ENCODE measurements around the gene CAPN13.

The CAPN13 gene

DNA sequence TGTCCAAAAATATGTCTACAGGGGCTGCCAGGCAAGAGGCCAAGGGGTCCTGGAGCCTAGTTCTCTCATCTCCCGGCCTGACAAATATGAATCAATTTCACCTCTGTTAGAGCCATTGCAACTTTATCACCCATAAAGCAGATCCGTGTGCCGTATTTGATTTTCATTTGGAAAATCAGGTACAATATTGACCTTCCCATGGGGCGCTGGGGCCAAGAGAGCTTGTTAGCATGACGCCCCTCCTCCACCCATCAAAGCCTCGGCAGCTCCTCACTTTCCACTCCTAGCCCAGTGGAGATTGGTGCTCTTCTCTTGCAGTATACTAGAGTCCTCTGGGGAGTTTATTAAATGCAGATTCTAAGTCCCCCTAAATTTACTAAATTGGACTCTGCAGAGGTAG is 96.8 kb downstream of the CAPN13 start:
- H3F3A ChIP-seq (ENCODE audit: low read depth) = no peaks in the 10 kb centered on the region
- no peaks in the 10 kb centered on the region for H3K4me1 ChIP-seq (ENCODE audit: insufficient read depth, low read length, poor library complexity, severe bottlenecking)
- no peak for TF ChIP-seq EZH2phosphoT487 (IDR thresholded peaks at IDR 0.05; ENCODE audit: borderline replicate concordance)
- TF ChIP-seq, protein P1, sequence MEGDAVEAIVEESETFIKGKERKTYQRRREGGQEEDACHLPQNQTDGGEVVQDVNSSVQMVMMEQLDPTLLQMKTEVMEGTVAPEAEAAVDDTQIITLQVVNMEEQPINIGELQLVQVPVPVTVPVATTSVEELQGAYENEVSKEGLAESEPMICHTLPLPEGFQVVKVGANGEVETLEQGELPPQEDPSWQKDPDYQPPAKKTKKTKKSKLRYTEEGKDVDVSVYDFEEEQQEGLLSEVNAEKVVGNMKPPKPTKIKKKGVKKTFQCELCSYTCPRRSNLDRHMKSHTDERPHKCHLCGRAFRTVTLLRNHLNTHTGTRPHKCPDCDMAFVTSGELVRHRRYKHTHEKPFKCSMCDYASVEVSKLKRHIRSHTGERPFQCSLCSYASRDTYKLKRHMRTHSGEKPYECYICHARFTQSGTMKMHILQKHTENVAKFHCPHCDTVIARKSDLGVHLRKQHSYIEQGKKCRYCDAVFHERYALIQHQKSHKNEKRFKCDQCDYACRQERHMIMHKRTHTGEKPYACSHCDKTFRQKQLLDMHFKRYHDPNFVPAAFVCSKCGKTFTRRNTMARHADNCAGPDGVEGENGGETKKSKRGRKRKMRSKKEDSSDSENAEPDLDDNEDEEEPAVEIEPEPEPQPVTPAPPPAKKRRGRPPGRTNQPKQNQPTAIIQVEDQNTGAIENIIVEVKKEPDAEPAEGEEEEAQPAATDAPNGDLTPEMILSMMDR (conservative IDR thresholded peaks at IDR 0.05; ENCODE audit: low read length) = no peak
- H2AFZ ChIP-seq (ENCODE audit: low read length) = no peak overlapping the region
- H3K4me3 ChIP-seq (ENCODE audit: low read length, poor library complexity, severe bottlenecking) = no peak overlapping the region
- H3K27me3 ChIP-seq (ENCODE audit: insufficient read depth, low read length, poor library complexity, severe bottlenecking) = no peaks in the 10 kb centered on the region
- no peaks in the 10 kb centered on the region for H3K9me3 ChIP-seq (ENCODE audit: insufficient read depth, low read depth, low read length)
- H3K9me2 ChIP-seq (replicated peaks; ENCODE audit: low read depth, low read length) = no peaks in the 10 kb centered on the region
- no peak overlapping the region for H3K9ac ChIP-seq (ENCODE audit: low read depth, low read length, poor library complexity, severe bottlenecking)
- H3K36me3 ChIP-seq (ENCODE audit: insufficient read depth, low read length) = no peaks in the 10 kb centered on the region
- no peaks in the 10 kb centered on the region for H4K20me1 ChIP-seq (ENCODE audit: insufficient read depth, low read length, poor library complexity, severe bottlenecking)
- no peak overlapping the region for H3K4me2 ChIP-seq (ENCODE audit: low read depth, low read length, poor library complexity, severe bottlenecking)
- H3K79me2 ChIP-seq (ENCODE audit: insufficient read depth, low read length) = no peaks in the 10 kb centered on the region

DNA sequence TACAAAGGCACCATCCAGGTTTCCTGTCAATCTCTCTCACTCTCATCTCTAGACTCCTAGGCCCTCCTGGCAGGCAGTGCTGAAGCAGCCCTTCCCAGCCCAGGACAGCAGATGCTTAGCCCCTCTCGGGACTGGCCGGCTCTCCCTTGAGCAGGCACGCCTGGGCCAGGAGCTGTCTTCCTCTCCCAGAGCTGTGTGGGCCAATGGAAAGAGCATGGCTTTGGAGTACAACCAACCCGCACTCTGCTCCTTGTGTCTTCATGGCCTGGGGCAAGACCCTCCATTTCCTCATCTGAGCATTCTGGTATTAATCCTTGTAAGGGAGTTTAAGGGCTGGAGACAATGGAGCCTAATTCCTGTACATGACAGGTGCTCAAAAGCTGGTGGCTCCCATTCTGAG is 97.2 kb downstream of the CAPN13 start:
- Histone ChIP-seq H4K20me1 (ENCODE audit: insufficient read depth, low read length, poor library complexity, severe bottlenecking) (no peaks in the 10 kb centered on the region), H3K79me2 (ENCODE audit: insufficient read depth, low read length) (no peaks in the 10 kb centered on the region), H3F3A (ENCODE audit: low read depth) (no peaks in the 10 kb centered on the region), H3K36me3 (ENCODE audit: insufficient read depth, low read length) (no peaks in the 10 kb centered on the region), H3K27me3 (ENCODE audit: insufficient read depth, low read length, poor library complexity, severe bottlenecking) (no peaks in the 10 kb centered on the region), H3K9me2 (replicated peaks; ENCODE audit: low read depth, low read length) (no peaks in the 10 kb centered on the region), H2AFZ (ENCODE audit: low read length) (no peak overlapping the region), H3K4me1 (ENCODE audit: insufficient read depth, low read length, poor library complexity, severe bottlenecking) (no peaks in the 10 kb centered on the region), H3K9me3 (ENCODE audit: insufficient read depth, low read depth, low read length) (no peaks in the 10 kb centered on the region), H3K4me2 (ENCODE audit: low read depth, low read length, poor library complexity, severe bottlenecking) (no peak overlapping the region), H3K9ac (ENCODE audit: low read depth, low read length, poor library complexity, severe bottlenecking) (no peak overlapping the region), H3K4me3 (ENCODE audit: low read length, poor library complexity, severe bottlenecking) (no peak overlapping the region)
- no peak for TF ChIP-seq EZH2phosphoT487 (IDR thresholded peaks at IDR 0.05; ENCODE audit: borderline replicate concordance)
- TF ChIP-seq, protein P1 (conservative IDR thresholded peaks at IDR 0.05; ENCODE audit: low read length) = no peak

DNA sequence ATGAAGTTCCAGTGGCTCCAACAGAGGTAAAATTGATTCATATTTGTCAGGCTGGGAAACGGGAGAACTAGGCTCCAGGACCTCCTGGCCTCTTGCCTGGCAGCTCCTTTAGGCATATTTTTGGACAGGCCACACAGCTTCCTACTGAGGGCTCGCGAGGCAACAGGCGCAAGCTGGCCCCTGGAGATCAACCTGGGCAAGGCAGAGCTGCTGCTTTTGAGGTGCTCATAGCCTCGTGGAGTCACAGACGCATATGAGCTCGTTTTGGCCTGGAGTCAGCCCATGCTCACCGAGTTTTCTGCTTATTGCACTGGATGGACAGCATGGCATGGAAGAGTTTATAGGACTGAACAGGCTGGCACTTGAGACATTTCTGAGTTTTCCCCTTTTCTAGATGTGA is 97.7 kb downstream of the CAPN13 start:
- H3K79me2 ChIP-seq (ENCODE audit: insufficient read depth, low read length) = no peaks in the 10 kb centered on the region
- H3K27me3 ChIP-seq (ENCODE audit: insufficient read depth, low read length, poor library complexity, severe bottlenecking) = no peaks in the 10 kb centered on the region
- no peaks in the 10 kb centered on the region for H3K4me1 ChIP-seq (ENCODE audit: insufficient read depth, low read length, poor library complexity, severe bottlenecking)
- H3K9me2 ChIP-seq (replicated peaks; ENCODE audit: low read depth, low read length) = no peaks in the 10 kb centered on the region
- H3K9ac ChIP-seq (ENCODE audit: low read depth, low read length, poor library complexity, severe bottlenecking) = no peak overlapping the region
- no peaks in the 10 kb centered on the region for H4K20me1 ChIP-seq (ENCODE audit: insufficient read depth, low read length, poor library complexity, severe bottlenecking)
- H3F3A ChIP-seq (ENCODE audit: low read depth) = no peaks in the 10 kb centered on the region
- no peak overlapping the region for H2AFZ ChIP-seq (ENCODE audit: low read length)
- TF ChIP-seq, protein P1 (conservative IDR thresholded peaks at IDR 0.05; ENCODE audit: low read length) = no peak
- H3K4me3 ChIP-seq (ENCODE audit: low read length, poor library complexity, severe bottlenecking) = no peak overlapping the region
- no peak overlapping the region for H3K4me2 ChIP-seq (ENCODE audit: low read depth, low read length, poor library complexity, severe bottlenecking)
- no peaks in the 10 kb centered on the region for H3K36me3 ChIP-seq (ENCODE audit: insufficient read depth, low read length)
- no peaks in the 10 kb centered on the region for H3K9me3 ChIP-seq (ENCODE audit: insufficient read depth, low read depth, low read length)
